SK-N-SH treated with all-trans-retinoic acid at 6 μM for 48 hours (cell line): ENCODE measurements around the gene TMUB1.

Experiments
- CSDC2 ChIP-seq: fragments of 250-450 bp; sonication (Bioruptor Pico); IDR thresholded peaks from 2 replicates; pipeline ENCODE4 v1.5.0; 2020; ENCODE audit warnings: mild to moderate bottlenecking, moderate library complexity
- TOX ChIP-seq: fragments of 250-450 bp; sonication (Bioruptor Pico); IDR thresholded peaks from 2 replicates; pipeline ENCODE4 v1.8.0; 2021; ENCODE audit warnings: mild to moderate bottlenecking, moderate library complexity, borderline replicate concordance
- ZFP30 ChIP-seq: fragments of 450-650 bp; formaldehyde crosslinking; IDR thresholded peaks from 2 replicates; pipeline ENCODE4 v1.5.0; 2022; ENCODE audit warnings: mild to moderate bottlenecking, moderate library complexity
- ZNF565 ChIP-seq: fragments of 450-650 bp; formaldehyde crosslinking; conservative IDR thresholded peaks from 2 replicates; pipeline ENCODE4 v1.5.0; 2020; ENCODE audit warnings: low read depth, mild to moderate bottlenecking, moderate library complexity
- TF ChIP-seq, protein P1 (sequence below): fragments of 250-450 bp; sonication (Bioruptor Pico); IDR thresholded peaks from 2 replicates; pipeline ENCODE4 v1.5.0; 2020; ENCODE audit warnings: mild to moderate bottlenecking, moderate library complexity
- TF ChIP-seq, protein P2 (sequence below): fragments of 250-450 bp; sonication (Bioruptor Pico); IDR thresholded peaks from 2 replicates; pipeline ENCODE4 v1.8.0; 2020; ENCODE audit warnings: mild to moderate bottlenecking, moderate library complexity, borderline replicate concordance

DNA sequence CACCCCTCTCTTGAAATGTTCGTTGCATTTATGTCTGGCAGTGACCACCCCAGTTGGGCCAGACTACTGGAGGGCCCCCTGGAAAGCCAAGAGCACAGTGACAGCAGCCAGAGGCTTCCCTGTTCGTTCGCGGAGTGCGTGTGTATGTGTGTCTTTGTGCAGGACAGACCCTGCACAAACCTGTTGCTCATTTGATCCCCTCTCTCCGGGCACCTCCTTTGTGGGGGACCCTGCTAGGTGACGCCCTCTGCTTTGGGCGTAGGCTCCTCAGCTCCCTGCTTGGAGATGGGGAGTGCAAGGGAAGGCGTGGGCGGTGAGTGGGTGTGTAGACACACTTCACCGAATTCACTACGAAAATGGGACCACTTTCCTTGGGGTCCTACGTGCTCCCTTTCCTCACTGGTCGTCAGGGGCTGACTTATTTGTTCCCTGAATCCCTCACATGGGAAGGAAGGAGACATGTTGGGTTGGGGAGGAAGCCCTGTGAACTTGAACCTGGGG lies 41.7 kb upstream of the TMUB1 start:
- TF ChIP-seq, protein P1, sequence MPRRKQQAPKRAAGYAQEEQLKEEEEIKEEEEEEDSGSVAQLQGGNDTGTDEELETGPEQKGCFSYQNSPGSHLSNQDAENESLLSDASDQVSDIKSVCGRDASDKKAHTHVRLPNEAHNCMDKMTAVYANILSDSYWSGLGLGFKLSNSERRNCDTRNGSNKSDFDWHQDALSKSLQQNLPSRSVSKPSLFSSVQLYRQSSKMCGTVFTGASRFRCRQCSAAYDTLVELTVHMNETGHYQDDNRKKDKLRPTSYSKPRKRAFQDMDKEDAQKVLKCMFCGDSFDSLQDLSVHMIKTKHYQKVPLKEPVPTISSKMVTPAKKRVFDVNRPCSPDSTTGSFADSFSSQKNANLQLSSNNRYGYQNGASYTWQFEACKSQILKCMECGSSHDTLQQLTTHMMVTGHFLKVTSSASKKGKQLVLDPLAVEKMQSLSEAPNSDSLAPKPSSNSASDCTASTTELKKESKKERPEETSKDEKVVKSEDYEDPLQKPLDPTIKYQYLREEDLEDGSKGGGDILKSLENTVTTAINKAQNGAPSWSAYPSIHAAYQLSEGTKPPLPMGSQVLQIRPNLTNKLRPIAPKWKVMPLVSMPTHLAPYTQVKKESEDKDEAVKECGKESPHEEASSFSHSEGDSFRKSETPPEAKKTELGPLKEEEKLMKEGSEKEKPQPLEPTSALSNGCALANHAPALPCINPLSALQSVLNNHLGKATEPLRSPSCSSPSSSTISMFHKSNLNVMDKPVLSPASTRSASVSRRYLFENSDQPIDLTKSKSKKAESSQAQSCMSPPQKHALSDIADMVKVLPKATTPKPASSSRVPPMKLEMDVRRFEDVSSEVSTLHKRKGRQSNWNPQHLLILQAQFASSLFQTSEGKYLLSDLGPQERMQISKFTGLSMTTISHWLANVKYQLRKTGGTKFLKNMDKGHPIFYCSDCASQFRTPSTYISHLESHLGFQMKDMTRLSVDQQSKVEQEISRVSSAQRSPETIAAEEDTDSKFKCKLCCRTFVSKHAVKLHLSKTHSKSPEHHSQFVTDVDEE (CRISPR knock-in tag), result no peak
- TF ChIP-seq, protein P2, sequence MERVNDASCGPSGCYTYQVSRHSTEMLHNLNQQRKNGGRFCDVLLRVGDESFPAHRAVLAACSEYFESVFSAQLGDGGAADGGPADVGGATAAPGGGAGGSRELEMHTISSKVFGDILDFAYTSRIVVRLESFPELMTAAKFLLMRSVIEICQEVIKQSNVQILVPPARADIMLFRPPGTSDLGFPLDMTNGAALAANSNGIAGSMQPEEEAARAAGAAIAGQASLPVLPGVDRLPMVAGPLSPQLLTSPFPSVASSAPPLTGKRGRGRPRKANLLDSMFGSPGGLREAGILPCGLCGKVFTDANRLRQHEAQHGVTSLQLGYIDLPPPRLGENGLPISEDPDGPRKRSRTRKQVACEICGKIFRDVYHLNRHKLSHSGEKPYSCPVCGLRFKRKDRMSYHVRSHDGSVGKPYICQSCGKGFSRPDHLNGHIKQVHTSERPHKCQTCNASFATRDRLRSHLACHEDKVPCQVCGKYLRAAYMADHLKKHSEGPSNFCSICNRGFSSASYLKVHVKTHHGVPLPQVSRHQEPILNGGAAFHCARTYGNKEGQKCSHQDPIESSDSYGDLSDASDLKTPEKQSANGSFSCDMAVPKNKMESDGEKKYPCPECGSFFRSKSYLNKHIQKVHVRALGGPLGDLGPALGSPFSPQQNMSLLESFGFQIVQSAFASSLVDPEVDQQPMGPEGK (CRISPR knock-in tag), result no peak
- TF ChIP-seq TOX (no peak), ZNF565 (CRISPR knock-in tag) (no peak), ZFP30 (CRISPR knock-in tag) (no peak), CSDC2 (CRISPR knock-in tag) (no peak)
